M059J (cell line): ENCODE results near the gene GJC2. TPM values are rescaled to one million over a fixed set of nuclear protein-coding genes. Genes with fewer than 3 reads are reported as not detected.
A peak's percentile ranks its signal among the peaks of the same experiment; 100 is the strongest.

ENCODE experiments used
- DNase-seq: peaks from one replicate; pipeline ENCODE4 v3.0.0-alpha.2; 2012; ENCODE audit warnings: low read depth
- total RNA-seq: library from RNA; depleted of rRNA; stranded (reverse); fragments of >200 nt; shearing (Covaris generic); gene quantifications from 2 replicates; pipeline ENCODE4 v1.2.3, GENCODE V29; 2014

Gene GJC2
- total RNA-seq, 1 experiment from 2014 or later = 0.17 TPM

- no peak for DNase-seq
Observed at GRCh38 chr1:228157729-228158126, 8.0 kb downstream of the GJC2 start.

GRCh38 chr1:228158151-228159007 lies 8.6 kb downstream of the GJC2 start:
- no peak for DNase-seq

DNA sequence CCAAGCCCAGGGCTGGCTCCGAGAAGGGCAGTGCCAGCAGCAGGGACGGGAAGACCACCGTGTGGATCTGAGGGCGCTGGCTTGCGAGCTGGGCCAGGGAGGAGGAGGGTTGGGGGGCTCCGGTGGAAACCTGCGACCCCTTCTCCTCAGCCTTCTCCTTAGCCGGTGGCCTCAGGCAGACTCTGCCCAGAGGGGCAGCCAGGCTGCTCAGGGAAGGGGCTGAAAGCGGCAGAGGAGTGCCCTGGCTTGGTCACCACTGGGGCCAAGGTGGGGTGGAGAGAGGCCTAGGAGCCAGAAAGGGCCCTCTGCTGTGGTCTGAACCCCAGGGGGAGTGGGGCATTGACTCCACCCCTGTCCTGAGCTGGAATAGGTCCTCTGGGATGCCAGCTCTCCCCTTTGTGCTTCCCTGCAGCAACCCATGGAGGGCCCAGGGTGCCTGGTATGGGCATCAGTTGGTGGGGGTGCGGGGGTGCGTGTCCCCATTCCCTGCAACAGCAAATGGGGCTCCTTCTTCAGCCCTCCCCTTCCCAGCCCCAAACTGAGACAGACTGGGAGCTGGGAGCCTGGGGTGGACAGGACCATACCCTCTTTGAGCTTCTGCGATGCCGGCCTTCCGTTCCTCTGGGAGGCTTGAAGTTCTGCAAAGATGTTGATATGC lies 9.4 kb downstream of the GJC2 start:
- DNase-seq = no peak

DNA sequence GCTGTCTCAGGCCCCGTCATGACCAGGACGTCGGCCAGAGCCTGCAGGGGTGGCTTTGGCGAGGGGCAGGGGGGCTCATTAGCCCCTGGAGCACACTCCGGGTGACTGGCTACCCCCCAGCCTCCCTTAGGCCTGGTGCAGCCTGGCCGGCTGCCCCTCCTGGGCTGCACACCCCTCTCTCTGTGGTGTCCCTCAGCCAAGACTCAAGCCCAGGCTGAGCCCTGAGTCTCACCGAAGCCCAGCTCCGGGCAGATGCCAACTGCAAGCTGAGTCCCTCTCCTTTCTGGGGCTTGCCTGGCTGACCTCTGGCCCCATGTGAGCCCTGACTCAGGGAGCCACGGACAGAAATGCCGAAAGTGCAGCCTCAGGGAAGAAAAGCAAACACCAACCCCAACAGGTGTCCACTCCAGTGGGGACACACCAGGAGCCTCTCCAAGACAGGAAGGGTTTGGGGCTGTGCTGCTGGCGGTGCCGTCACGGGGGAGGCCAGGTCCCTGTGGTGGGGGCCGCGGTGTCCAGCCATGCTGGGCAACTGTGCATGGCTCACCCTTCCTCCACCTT lies 10.6 kb downstream of the GJC2 start:
- DNase-seq = no peak

GRCh38 chr1:228161362-228161761 lies 11.6 kb downstream of the GJC2 start:
- no peak for DNase-seq

DNA sequence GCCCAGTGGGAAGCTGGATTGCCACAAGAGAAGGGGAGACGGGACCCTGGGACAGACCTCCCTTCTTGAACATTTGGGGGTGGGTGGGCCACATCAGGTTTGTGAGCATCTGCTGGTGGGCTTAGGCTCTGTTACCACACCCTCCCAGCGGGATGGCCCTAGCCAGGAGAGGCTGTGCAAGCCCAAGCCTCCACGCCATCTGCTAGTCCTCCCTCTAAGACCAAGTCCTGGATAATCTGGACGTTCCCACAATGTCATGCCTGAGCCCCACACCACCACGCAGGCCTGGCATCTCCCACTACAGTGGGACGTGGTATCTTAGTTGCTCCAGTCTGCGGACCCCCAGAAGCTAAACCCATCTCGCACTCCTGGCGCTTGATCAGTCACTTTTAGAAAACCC lies 12.1 kb downstream of the GJC2 start:
- no peak for DNase-seq

GRCh38 chr1:228162286-228163006 lies 12.7 kb downstream of the GJC2 start:
- DNase-seq = peak; percentile 25

DNA sequence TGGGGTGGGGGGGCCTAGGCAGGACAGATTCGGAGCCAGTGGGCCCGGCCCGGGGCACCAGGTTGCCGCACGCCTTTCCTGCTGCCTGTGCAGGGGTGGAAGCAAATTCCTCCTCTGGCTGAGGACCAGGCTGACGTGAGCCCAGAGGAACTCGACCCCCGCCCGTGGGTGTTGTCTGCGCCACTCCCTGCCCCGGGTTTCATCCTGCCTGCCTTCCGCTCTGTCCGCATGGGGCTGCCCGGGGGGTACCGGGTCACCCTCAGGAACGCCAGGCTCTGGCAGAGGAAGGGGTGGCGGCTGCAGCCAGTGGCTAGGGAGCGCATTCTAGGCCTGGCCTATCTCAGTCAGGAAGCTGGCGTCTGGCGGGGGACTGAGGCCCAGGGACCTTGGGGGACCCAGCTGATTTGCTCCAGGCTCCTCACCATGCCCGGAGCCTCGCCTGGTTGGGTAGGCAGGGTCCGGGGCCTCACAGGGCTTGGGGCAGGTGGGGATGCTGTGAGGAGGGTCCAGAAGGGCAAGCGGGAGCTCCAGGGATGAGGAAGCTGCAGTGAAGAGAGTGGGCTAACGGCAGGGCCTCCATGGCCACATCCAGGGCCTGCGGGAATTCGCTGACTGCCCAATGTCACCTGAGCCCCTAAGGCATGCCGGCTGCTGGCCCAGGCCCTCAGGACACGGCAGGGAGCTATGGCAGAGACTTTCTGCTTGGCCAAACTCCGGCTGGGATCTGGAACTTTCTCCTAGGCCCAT lies 13.4 kb downstream of the GJC2 start:
- no peak for DNase-seq

- DNase-seq = no peak
Observed at GRCh38 chr1:228163776-228164519, 14.2 kb downstream of the GJC2 start.

- DNase-seq = no peak
Observed at GRCh38 chr1:228164561-228165371, 15.0 kb downstream of the GJC2 start.

DNA sequence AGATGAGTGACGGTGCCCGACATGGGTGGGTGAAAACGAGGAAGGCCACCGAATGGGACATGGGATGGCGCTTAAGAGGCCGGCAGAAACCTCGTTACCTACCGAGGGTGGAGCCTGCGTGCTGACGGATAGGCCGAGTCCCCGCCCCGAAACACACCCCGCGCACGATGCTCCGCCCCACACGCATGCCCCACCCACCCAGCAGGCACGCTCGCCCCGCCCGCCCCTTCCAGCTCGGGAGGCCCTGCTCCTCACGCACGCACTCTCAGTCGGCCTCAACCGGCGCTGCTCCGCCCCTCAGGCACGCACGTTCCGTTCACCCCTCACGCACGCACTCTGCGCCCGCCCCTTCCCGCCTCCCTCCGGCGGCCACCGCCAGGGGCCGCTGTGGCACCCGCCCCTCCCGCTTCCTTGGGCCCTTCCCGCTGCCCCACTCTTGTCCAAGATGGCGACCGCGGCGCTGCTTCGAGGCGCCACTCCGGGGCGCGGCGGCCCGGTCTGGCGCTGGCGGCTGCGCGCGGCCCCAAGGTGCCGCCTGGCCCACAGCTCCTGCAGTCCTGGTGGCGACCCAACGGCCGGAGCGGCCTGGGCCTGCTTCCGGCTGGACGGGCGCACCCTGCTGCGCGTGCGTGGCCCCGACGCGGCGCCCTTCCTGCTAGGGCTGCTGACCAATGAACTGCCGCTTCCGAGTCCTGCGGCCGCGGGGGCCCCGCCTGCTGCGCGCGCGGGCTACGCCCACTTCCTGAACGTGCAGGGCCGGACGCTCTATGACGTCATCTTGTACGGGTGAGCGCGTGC lies 15.8 kb downstream of the GJC2 start, which contains the start of gene IBA57:
TSS of gene IBA57 (plus strand) at position 433 of the 798 bp plus-strand sequence. CDS start at position 446, 13 bp downstream.
- peak; percentile 97 for DNase-seq

DNA sequence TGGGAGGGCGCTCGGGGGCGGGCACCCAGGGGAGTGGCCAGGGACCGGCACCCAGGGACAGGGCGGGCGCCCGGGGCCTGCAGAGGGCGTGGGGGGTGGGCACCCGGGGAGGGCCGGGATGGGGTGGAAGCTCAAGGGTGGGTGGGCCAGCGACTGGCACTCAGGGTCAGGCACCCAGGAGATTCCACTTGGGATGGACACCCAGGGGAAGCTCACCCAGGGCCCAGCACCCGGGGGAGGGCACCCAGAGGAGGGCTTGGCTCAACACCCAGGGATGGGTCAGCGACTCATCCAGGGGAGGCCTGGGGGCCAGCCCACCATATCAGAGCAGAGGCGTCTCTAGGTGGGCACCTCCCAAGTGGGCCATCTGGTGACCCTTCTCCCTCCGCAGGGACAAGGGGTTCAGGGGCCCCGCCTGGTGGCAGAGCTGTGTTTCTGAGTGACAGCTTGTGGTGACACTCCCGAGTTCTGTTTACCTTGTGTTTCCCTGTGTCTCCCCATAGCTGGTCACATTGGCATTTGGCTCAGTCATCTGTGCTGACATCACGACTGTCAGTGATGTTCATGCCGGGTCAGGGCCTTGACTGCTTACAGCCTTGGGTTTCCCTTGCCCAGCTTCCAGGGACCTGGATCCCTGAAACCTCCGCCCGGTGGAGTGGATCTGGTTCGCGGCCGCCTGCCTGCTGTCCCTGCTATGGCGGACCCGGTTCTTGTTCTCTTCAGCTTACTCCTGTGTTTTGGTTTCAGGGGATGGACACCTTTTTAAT lies 16.6 kb downstream of the GJC2 start:
- peak; percentile 88 for DNase-seq

DNA sequence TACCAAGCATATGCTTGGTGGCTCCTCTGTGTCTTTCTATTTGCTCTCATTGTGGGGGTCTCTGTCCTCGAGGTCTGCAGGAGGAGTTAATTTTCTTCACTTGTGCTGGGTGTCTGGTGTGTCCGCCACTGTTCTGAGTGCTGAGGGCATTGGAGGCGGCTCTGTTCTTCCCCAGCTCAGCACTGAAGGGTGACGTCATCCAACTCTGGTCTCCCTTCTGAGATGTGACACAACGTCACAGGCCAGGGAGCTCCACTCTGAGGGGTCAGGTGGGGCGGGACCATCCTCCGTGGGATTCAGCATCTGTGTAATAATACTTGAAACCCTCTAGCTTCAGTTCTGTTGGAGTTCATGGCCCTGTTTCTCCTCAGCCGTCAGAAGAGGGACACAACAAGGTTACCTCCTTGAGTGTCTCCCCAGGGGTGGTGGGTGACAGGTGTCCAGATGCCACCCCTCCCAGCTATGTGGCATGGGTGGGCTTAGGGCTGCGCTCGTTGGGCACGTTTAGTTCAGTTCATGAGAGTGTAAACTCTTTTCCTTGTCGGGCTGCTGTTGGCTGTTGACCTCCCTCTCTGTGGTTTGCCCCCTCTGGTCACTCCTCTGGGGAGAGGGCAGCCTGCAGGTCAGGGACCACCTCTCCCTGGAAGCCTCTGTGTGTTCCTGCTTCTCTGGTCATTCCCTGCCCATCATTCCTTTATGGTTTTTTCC lies 19.0 kb downstream of the GJC2 start:
- DNase-seq = no peak

DNA sequence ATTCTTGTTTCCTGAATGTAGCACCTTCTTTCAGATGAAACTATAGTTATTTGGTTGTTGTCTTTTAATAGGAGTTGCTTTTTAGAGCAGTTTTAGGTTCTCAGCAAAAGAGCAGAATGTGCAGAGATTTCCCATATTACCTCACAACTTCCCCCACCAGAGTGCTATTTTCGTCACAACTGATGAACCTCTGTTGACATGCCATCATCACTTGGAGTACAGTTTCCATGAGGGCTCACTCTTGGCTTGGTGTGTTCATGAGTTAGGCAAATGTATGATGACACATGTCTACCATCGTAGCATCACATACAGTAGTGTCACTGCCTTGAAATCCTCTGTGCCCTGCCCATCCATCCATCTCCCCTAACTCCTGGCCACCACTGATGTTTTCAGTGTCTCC lies 19.6 kb downstream of the GJC2 start:
- no peak for DNase-seq

DNA sequence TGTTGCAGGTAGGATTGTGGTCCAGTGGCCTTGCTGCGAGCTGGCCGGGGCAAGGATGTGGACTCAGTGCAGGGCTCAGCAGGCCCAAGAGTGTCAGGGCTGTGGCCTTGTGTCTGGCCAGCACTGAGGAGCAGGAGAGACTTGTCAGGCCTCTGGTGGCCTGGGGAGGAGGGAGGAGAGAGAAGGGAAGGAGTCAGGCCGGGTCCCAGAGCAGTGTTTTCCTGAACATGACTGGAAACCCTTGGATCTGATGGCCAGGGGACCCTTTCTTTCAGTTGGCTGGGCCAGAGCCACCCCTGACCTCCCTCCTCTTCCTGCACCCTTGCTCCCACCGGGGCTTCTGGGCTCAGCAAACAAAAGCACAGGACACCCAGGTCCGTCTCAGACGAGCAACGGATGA lies 20.9 kb downstream of the GJC2 start:
- no peak for DNase-seq

DNA sequence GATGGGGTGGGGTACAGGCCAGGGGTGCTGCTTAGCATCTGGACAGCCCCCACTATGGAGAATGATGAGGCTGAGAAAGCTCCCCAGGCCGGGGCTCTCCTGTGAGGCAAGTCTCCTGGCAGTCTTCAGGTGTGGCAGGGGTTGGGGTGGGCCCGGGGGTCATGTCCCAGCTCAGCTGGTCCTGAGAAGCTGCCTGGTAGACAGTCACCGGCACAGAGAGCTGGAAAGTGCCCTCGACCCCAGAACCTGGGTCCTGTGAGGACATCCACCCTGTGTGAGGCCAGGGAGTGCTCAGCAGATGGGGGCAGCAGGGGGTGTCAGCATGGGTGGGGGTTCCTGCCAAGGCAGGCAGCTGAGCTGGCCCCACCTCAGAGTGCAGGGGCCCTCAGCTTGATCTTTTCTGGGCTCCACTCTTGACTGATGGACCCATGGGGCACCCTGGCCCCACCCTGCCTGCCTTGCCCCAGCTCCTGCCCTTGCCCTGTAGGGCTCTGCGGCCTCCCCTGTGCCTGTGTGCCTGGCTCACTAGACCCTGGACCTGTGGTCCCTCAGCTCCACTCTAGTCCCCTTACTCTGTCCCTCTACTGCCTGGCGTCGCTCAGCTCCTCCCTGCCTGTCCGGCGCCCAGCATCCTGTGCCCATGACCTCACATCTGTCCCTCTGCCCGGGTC lies 21.6 kb downstream of the GJC2 start:
- DNase-seq = no peak
